K562 (cell line): Measurements from ENCODE around the gene MYL9. TPM values are rescaled to one million over a fixed set of nuclear protein-coding genes. Genes with fewer than 3 reads are reported as not detected.

Experiments
- ATAC-seq: fragments of 200-7000 bp; cut with Tn5 transposase; 3 replicates; pipeline ENCODE4 v1.9.1; 2020; ENCODE audit warnings: moderate library complexity
- BruUV-seq: library from RNA; stranded (reverse); fragments of 400-500 nt; replicated peaks from 2 replicates; lab custom pipeline; 2021; lab: Mats Ljungman, UMichigan
- CTCF ChIA-PET: fragments of 300-600 bp; formaldehyde crosslinking; extraction: SDS; loops from one replicate; lab custom pipeline; 2021; ENCODE audit warnings: low intra/inter-chr PET ratio; lab: Yijun Ruan, JAX
- POLR2A ChIA-PET: fragments of 300-600, 350-650 bp; sonication (Branson Sonifier 250); formaldehyde crosslinking; extraction: SDS; loops from one replicate; lab custom pipeline; 2021; ENCODE audit warnings: antibody characterized with exemption, inconsistent platforms; lab: Yijun Ruan, JAX
- DNase-seq, 4 experiments: peaks; one replicate each; pipeline versions ENCODE4 v3.0.0 to v3.0.0-alpha.2; 2011 to 2018; ENCODE audit warnings: low spot score in 3 of 4, mixed read lengths in 3 of 4; ENCODE audit errors: extremely low read depth in 1 of 4
- FAIRE-seq: peaks from 2 replicates; lab custom pipeline; 2011; peaks lifted over from hg19 to GRCh38; lab: Jason Lieb, UNC
- H2AFZ ChIP-seq: 2 replicates; pipeline ENCODE4 v1.6.0; 2011; ENCODE audit warnings: low read depth, low read length, control low read depth, inconsistent platforms
- H3K27ac ChIP-seq: fragments of 200-600 bp; 3 replicates; pipeline ENCODE4 v1.8.0; 2011; ENCODE audit warnings: low read depth, mild to moderate bottlenecking, control low read depth, inconsistent platforms, low read length, moderate library complexity, mixed read lengths; ENCODE audit errors: extremely low read depth
- H3K27me3 ChIP-seq, 2 experiments: fragments of 300-600 bp in 1 of 2; 2 replicates in 1 of 2; 3 replicates in 1 of 2; pipeline versions ENCODE4 v1.6.0 to v1.8.0; 2011; ENCODE audit warnings: inconsistent platforms in 2 of 2, low read length in 2 of 2, mild to moderate bottlenecking in 1 of 2, mixed read lengths in 1 of 2, moderate library complexity in 1 of 2; ENCODE audit not compliant: control insufficient read depth in 2 of 2, insufficient read depth in 2 of 2
- H3K36me3 ChIP-seq: fragments of 300-600 bp; 3 replicates; pipeline ENCODE4 v1.8.0; 2011; ENCODE audit warnings: mild to moderate bottlenecking, low read length, inconsistent platforms; ENCODE audit not compliant: control insufficient read depth, insufficient read depth
- H3K4me1 ChIP-seq, 2 experiments: fragments of 200-600 bp in 1 of 2; replicated peaks in 1 of 2; 2 replicates in 1 of 2; 3 replicates in 1 of 2; pipeline versions ENCODE4 v1.5.1 to v1.8.0; 2011; ENCODE audit warnings: inconsistent platforms in 2 of 2, low read length in 2 of 2, mild to moderate bottlenecking in 1 of 2, mixed read lengths in 1 of 2, moderate library complexity in 1 of 2; ENCODE audit not compliant: control insufficient read depth in 2 of 2, insufficient read depth in 2 of 2
- H3K4me2 ChIP-seq: 2 replicates; pipeline ENCODE4 v1.6.1; 2011; ENCODE audit warnings: low read length, control low read depth, inconsistent platforms, mixed read lengths; ENCODE audit not compliant: insufficient read depth
- H3K4me3 ChIP-seq: fragments of 200-600 bp; sonication (generic), shearing (Covaris generic); 2 replicates; pipeline ENCODE4 v1.5.1; 2016; ENCODE audit warnings: control low read depth, inconsistent platforms
- H3K79me2 ChIP-seq: fragments of 200-600 bp; 3 replicates; pipeline ENCODE4 v1.8.0; 2011; ENCODE audit warnings: low read length, inconsistent platforms; ENCODE audit not compliant: control insufficient read depth, insufficient read depth
- H3K9ac ChIP-seq, 2 experiments: 2 replicates each; pipeline versions ENCODE4 v1.6.0 to v1.6.1; 2011; ENCODE audit warnings: low read depth in 2 of 2, low read length in 2 of 2, control low read depth in 1 of 2, inconsistent platforms in 1 of 2, mild to moderate bottlenecking in 1 of 2, mixed read lengths in 1 of 2; ENCODE audit not compliant: insufficient read depth in 1 of 2
- H3K9me1 ChIP-seq: one replicate; pipeline ENCODE4 v1.6.0; 2011; ENCODE audit warnings: inconsistent platforms, mild to moderate bottlenecking, low read length, moderate library complexity; ENCODE audit not compliant: control insufficient read depth, insufficient read depth
- H3K9me3 ChIP-seq: replicated peaks from 2 replicates; pipeline ENCODE4 v1.5.1; 2011; ENCODE audit warnings: low read depth, low read length, inconsistent platforms; ENCODE audit not compliant: control insufficient read depth, insufficient read depth
- H4K20me1 ChIP-seq: replicated peaks from 2 replicates; pipeline ENCODE4 v1.6.1; 2011; ENCODE audit warnings: low read length, inconsistent platforms, mixed read lengths; ENCODE audit not compliant: control insufficient read depth, insufficient read depth
- ARNT ChIP-seq, 2 experiments: fragments of 450-650 bp; IDR thresholded peaks; 2 replicates each; pipeline ENCODE4 v1.6.1; 2016; ENCODE audit warnings: mild to moderate bottlenecking in 1 of 2
- ATF2 ChIP-seq: sonication (generic); formaldehyde crosslinking; IDR thresholded peaks from 2 replicates; pipeline ENCODE4 v1.8.1; 2022; ENCODE audit warnings: missing genetic modification reagents
- ETV1 ChIP-seq: fragments of 450-650 bp; conservative IDR thresholded peaks from 2 replicates; pipeline ENCODE4 v1.6.1; 2016; ENCODE audit warnings: missing genetic modification characterization, control low read depth, low read depth, missing compliant biosample characterization
- FUS ChIP-seq: fragments of 200-400 bp; formaldehyde crosslinking; optimal IDR thresholded peaks from 2 replicates; pipeline ENCODE3; 2017; ENCODE audit warnings: low read depth, low read length
- HDGF ChIP-seq: fragments of 450-650 bp; IDR thresholded peaks from 2 replicates; pipeline ENCODE4 v1.6.1; 2016
- HES1 ChIP-seq: fragments of 450-650 bp; IDR thresholded peaks from 2 replicates; pipeline ENCODE4 v1.6.1; 2016; ENCODE audit warnings: low read depth, mild to moderate bottlenecking, moderate library complexity
- JUNB ChIP-seq: fragments of 450-650 bp; formaldehyde crosslinking; conservative IDR thresholded peaks from 2 replicates; pipeline ENCODE4 v1.4.0; 2020; ENCODE audit warnings: mild to moderate bottlenecking
- KAT8 ChIP-seq: fragments of 450-650 bp; IDR thresholded peaks from 2 replicates; pipeline ENCODE4 v1.6.1; 2016; ENCODE audit warnings: low read depth, mild to moderate bottlenecking
- L3MBTL2 ChIP-seq: fragments of 450-650 bp; IDR thresholded peaks from 2 replicates; pipeline ENCODE4 v1.6.1; 2016; ENCODE audit warnings: mild to moderate bottlenecking, moderate library complexity
- MBD1 ChIP-seq: fragments of 250-450 bp; sonication (Bioruptor Pico); IDR thresholded peaks from 2 replicates; pipeline ENCODE4 v1.8.0; 2022; ENCODE audit warnings: inconsistent platforms
- PATZ1 ChIP-seq: fragments of 250-450 bp; sonication (Bioruptor Pico); IDR thresholded peaks from 2 replicates; pipeline ENCODE4 v1.5.0; 2020; ENCODE audit warnings: mild to moderate bottlenecking, borderline replicate concordance
- PYGO2 ChIP-seq: fragments of 450-650 bp; IDR thresholded peaks from 2 replicates; pipeline ENCODE4 v1.6.1; 2016; ENCODE audit warnings: mild to moderate bottlenecking, missing genetic modification characterization, moderate library complexity, missing compliant biosample characterization
- SMAD1 ChIP-seq: fragments of 150-350 bp; IDR thresholded peaks from 2 replicates; pipeline ENCODE4 v1.6.1; 2014; ENCODE audit warnings: low read length, low read depth; ENCODE audit not compliant: partially characterized antibody
- SRSF3 ChIP-seq: fragments of 200-400 bp; formaldehyde crosslinking; IDR thresholded peaks from 2 replicates; pipeline ENCODE4 v1.6.1; 2016; ENCODE audit warnings: mild to moderate bottlenecking, low read length, moderate library complexity; ENCODE audit not compliant: insufficient read depth
- ZNF174 ChIP-seq: fragments of 250-450 bp; sonication (Bioruptor Pico); IDR thresholded peaks from 2 replicates; pipeline ENCODE4 v1.4.0; 2020; ENCODE audit warnings: mild to moderate bottlenecking
- ZNF274 ChIP-seq: IDR thresholded peaks from 2 replicates; pipeline ENCODE4 v1.6.1; 2011; ENCODE audit warnings: low read depth, mild to moderate bottlenecking, low read length, moderate library complexity, borderline replicate concordance
- ZNF316 ChIP-seq: fragments of 450-650 bp; IDR thresholded peaks from 2 replicates; pipeline ENCODE4 v1.6.1; 2016
- ZNF436 ChIP-seq: fragments of 250-450, 450-650 bp; sonication (Bioruptor Pico); formaldehyde crosslinking; IDR thresholded peaks from 2 replicates; pipeline ENCODE4 v1.7.0; 2020; ENCODE audit warnings: mild to moderate bottlenecking
- ZNF589 ChIP-seq: fragments of 200-800 bp; sonication (Bioruptor generic); IDR thresholded peaks from 2 replicates; pipeline ENCODE4 v1.6.1; 2016; ENCODE audit warnings: low read depth, missing genetic modification characterization, missing compliant biosample characterization
- WGBS: fragments of 100-300 bp; shearing (Covaris generic); methylation state at CpG from one replicate; pipeline ENCODE4 v1.1.6; 2016; ENCODE audit warnings: low coverage, mixed read lengths; ENCODE audit not compliant: insufficient coverage; ENCODE audit errors: missing lambda C conversion rate; 5-methylcytosine and 5-hydroxymethylcytosine counted together
- in situ Hi-C: fragments of 300-500 bp; cut with MboI; formaldehyde crosslinking; loops from 4 replicates; pipeline ENCODE4 v1.15.0; 2018; ENCODE audit warnings: inconsistent platforms, mixed read lengths
- intact Hi-C: fragments of 100-400 bp; cut with micrococcal nuclease; formaldehyde crosslinking; loops from 2 replicates; pipeline ENCODE4 v1.14.2; 2022
- polyA plus RNA-seq, 8 experiments: library from polyadenylated mRNA; depleted of rRNA in 4 of 8; stranded (reverse) in 5 of 8; unstranded in 3 of 8; fragments of >200 nt; fragmentation: Nextera tagmentation in 2 of 8; fragmentation: Illumina TruSeq in 1 of 8; extraction: Ambion mirVana in 2 of 8; extraction: Trizol in 1 of 8; gene quantifications; 2 replicates each; pipeline versions ENCODE4 v1.2.1 to v1.2.3, GENCODE V29; 2011 to 2014; ENCODE audit warnings: inconsistent platforms in 1 of 8, missing spikeins in 1 of 8
- total RNA-seq, 7 experiments: library from RNA; depleted of rRNA in 6 of 7; stranded (reverse); fragments of >200 nt in 6 of 7; fragmentation: Illumina TruSeq in 2 of 7; extraction: Trizol in 2 of 7; gene quantifications; 2 replicates each; pipeline versions ENCODE4 v1.2.1 to v1.2.3, GENCODE V29; 2011 to 2021; ENCODE audit warnings: low replicate concordance in 1 of 7

The MYL9 gene
- total and polyA plus RNA-seq, 9 of the 15 experiments (the other 6 are each of a cell fraction or from before 2014, with no cell fraction given): 0.11 to 3.2 (median 0.81) TPM; not detected in 1

- no peak for DNase-seq
- Histone ChIP-seq H3K27ac (no peak overlapping the region), H2AFZ (no peak overlapping the region), H3K79me2 (no peaks in the 10 kb centered on the region), H3K27me3 (no peaks in the 10 kb centered on the region), H3K4me1 (no peaks in the 10 kb centered on the region), H4K20me1 (no peaks in the 10 kb centered on the region), H3K9ac (no peak overlapping the region), H3K9me3 (no peaks in the 10 kb centered on the region), H3K9me1 (no peaks in the 10 kb centered on the region), H3K36me3 (peaks cover 14% of the 10 kb centered on the region; the same call in 2 of the 3 replicates), H3K4me3 (no peak overlapping the region), H3K4me2 (no peak overlapping the region)
- ATAC-seq: no peak
- in situ Hi-C loops (no loop called here), intact Hi-C loops (no loop called here)
- TF ChIP-seq L3MBTL2 (no peak), ZNF436 (CRISPR knock-in tag) (no peak), SMAD1 (no peak), ZNF316 (no peak), KAT8 (no peak), ZNF589 (CRISPR knock-in tag) (no peak), MBD1 (CRISPR knock-in tag) (no peak), HES1 (no peak), ZNF274 (no peak), HDGF (no peak), ETV1 (no peak), ARNT (IDR thresholded peaks at IDR 0.05) (no peak), ATF2 (no peak), PATZ1 (no peak), ZNF174 (no peak), PYGO2 (tag) (no peak), SRSF3 (no peak), JUNB (CRISPR knock-in tag) (no peak), FUS (no peak)
- no peak for FAIRE-seq
- POLR2A ChIA-PET: interaction anchor here (0.6 kb wide), 1 partner anchor 38 kb away, joined by 5 read pairs; no protein-coding TSS in a partner anchor
- BruUV-seq: no TSS peak
- WGBS: 58% methylated on average over 2 of the region's 2 CpGs
- CTCF ChIA-PET: no interaction called here
Measured at GRCh38 chr20:36519944-36520343, 21.4 kb upstream of the MYL9 start.
